Stomach (tissue), 9 donors: Measurements from ENCODE around the gene DNAJB2. TPM values are rescaled to one million over a fixed set of nuclear protein-coding genes. Genes with fewer than 3 reads are reported as not detected.

Experiments
- DNase-seq, 2 donors: peaks; one replicate each; pipeline versions ENCODE4 v3.0.0 to v3.0.0-alpha.2; 2013 to 2019
- H3K27ac ChIP-seq, 5 donors: fragments of 200-600 bp in 4 of 5; sonication (generic) in 4 of 5; one replicate each; pipeline ENCODE4 v1.5.1; 2013 to 2019; ENCODE audit warnings: mild to moderate bottlenecking in 1 of 5, moderate library complexity in 1 of 5
- H3K27me3 ChIP-seq, 3 donors: fragments of 200-600 bp; sonication (generic); one replicate each; pipeline ENCODE4 v1.5.1; 2017 to 2019; ENCODE audit warnings: mixed run types in 1 of 3
- H3K36me3 ChIP-seq, 4 donors: fragments of 200-600 bp; sonication (generic); 1 replicate in 3 of 4; 2 replicates in 1 of 4; pipeline ENCODE4 v1.5.1; 2016 to 2019
- H3K4me1 ChIP-seq, 4 donors: fragments of 200-600 bp; sonication (generic); one replicate each; pipeline ENCODE4 v1.5.1; 2016 to 2019
- H3K4me3 ChIP-seq, 4 donors: fragments of 200-600 bp; sonication (generic) in 3 of 4; one replicate each; pipeline ENCODE4 v1.5.1; 2016 to 2019; ENCODE audit warnings: mild to moderate bottlenecking in 1 of 4
- H3K9me3 ChIP-seq, 4 donors: fragments of 200-600 bp; sonication (generic); one replicate each; pipeline ENCODE4 v1.5.1; 2016 to 2019
- CTCF ChIP-seq, 7 experiments: fragments of 450-650 bp in 4 of 7; fragments of 200-600 bp in 3 of 7; sonication (generic) in 3 of 7; IDR thresholded peaks; one replicate each; pipeline ENCODE4 v1.5.1; 2016 to 2019; ENCODE audit warnings: antibody characterized with exemption in 7 of 7, control low read depth in 2 of 7, mild to moderate bottlenecking in 1 of 7
- EP300 ChIP-seq: sonication (generic); formaldehyde crosslinking; IDR thresholded peaks from one replicate; pipeline ENCODE4 v1.6.1; 2017; ENCODE audit warnings: antibody characterized with exemption
- POLR2A ChIP-seq, 4 donors: fragments of 450-650 bp; IDR thresholded peaks; one replicate each; pipeline ENCODE4 v1.6.1; 2016; ENCODE audit warnings: antibody characterized with exemption in 4 of 4, control low read depth in 2 of 4, mild to moderate bottlenecking in 1 of 4, moderate library complexity in 1 of 4
- POLR2AphosphoS5 ChIP-seq, 3 donors: sonication (generic); formaldehyde crosslinking; IDR thresholded peaks; one replicate each; pipeline ENCODE4 v1.6.1; 2016; ENCODE audit warnings: antibody characterized with exemption in 3 of 3
- WGBS, 5 donors: extraction: QIAGEN DNeasy Blood & Tissue Kit in 3 of 5; methylation state at CpG; one replicate each; pipeline versions ENCODE4 v1.1.5 to v1.1.7; 2013 to 2018; 5-methylcytosine and 5-hydroxymethylcytosine counted together
- intact Hi-C: fragments of 100-400 bp; cut with DNase I; formaldehyde crosslinking; loops from one replicate; pipeline ENCODE4 v1.15.1; 2023; ENCODE audit warnings: low total_unique reads
- polyA plus RNA-seq, 3 donors: library from polyadenylated mRNA; stranded (reverse); fragments of 200-250 nt; gene quantifications; one replicate each; pipeline ENCODE4 v1.2.3, GENCODE V29; 2013
- total RNA-seq, 5 donors: library from RNA; depleted of rRNA; stranded (reverse); fragments of >200 nt; gene quantifications; one replicate each; pipeline versions ENCODE4 v1.1.0 to v1.2.3, GENCODE V29; 2014 to 2016
- donor health status: healthy with polysubstance abuse.
- donor health status: Bipolar disorder and iron deficiency.
- donor health status: healthy.

DNAJB2 gene
- total and polyA plus RNA-seq, 8 donors = 24.4 to 88.8 (median 57.0) TPM

DNA sequence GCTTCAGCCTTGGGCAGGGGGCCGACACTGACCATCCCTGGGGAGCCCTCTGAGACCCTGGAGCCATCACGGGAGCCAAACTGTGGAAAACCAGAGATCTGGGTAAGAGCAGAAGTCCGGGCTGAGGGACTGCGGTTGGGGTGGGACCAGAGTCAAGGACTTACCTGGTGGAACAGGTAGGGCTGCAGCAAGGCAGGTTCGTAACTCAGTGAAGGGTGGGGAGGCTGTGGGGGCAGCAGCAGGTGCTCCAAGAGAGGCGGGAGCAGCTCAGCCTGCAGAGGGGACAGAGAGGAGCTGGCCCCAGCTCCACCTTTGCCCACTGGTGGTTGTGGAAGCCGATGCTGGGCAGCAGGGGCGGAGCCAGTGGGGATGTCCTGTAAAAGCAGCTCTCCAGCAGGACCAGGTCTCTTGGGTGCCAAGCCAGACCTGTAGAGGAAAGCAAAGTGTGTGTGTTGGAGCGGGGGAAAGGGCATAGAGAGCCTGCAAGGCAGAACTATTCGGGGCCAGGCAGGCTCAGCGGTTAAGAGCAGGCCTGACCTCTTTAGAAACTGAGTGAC is 23.3 kb downstream of the DNAJB2 start:
- WGBS, 5 donors = 60 to 78% (median 65%) methylated on average over 9 to 11 of the region's 11 CpGs
- H3K27me3 ChIP-seq = peaks cover 0 to 73% (median 21%) of the 10 kb centered on the region in 3 donors
- no peak for TF ChIP-seq POLR2AphosphoS5 (IDR thresholded peaks at IDR 0.05)
- TF ChIP-seq CTCF (IDR thresholded peaks at IDR 0.05) = no peak
- no peak for TF ChIP-seq EP300

GRCh38 chr2:219304223-219304622 is 25.1 kb downstream of the DNAJB2 start:
- DNase-seq = no peak
- no peak overlapping the region for H3K4me3 ChIP-seq
- TF ChIP-seq CTCF (IDR thresholded peaks at IDR 0.05) (no peak), EP300 (no peak), POLR2A (IDR thresholded peaks at IDR 0.05) (no peak), POLR2AphosphoS5 (IDR thresholded peaks at IDR 0.05) (no peak)
- H3K27me3 ChIP-seq = peaks cover 6 to 87% (median 39%) of the 10 kb centered on the region in 3 donors
- intact Hi-C loops = loop anchor here (5.0 to 10.0 kb wide), 2 partner anchors 142 to 279 kb away; partner anchors contain the start of gene NHEJ1
- H3K36me3 ChIP-seq = no peaks in the 10 kb centered on the region
- WGBS, 5 donors = 50 to 61% (median 56%) methylated on average over 2 of the region's 2 CpGs
- H3K27ac ChIP-seq = no peak overlapping the region
- H3K9me3 ChIP-seq = peaks cover 0 to 2% (median 0%) of the 10 kb centered on the region in 4 donors
- H3K4me1 ChIP-seq = peaks cover 0 to 13% (median 6%) of the 10 kb centered on the region in 4 donors

More for the DNA sequence above, 23.3 kb downstream of the DNAJB2 start:
- intact Hi-C loops = loop anchor here (5.0 to 10.0 kb wide), 2 partner anchors 140 to 278 kb away; partner anchors contain the start of gene NHEJ1
- Histone ChIP-seq H3K27ac (no peak overlapping the region), H3K36me3 (no peaks in the 10 kb centered on the region), H3K9me3 (no peaks in the 10 kb centered on the region), H3K4me1 (peaks cover 0 to 8% (median 5%) of the 10 kb centered on the region in 4 donors), H3K4me3 (no peak overlapping the region)
- DNase-seq = no peak

- no peak overlapping the region for H3K27ac ChIP-seq
- intact Hi-C loops = loop anchor here (10.0 kb wide), 1 partner anchor 281 kb away; no protein-coding TSS in a partner anchor
These were observed 26.9 kb downstream of the DNAJB2 start for GRCh38 chr2:219306047-219306446.

More at GRCh38 chr2:219306047-219306446, 26.9 kb downstream of the DNAJB2 start:
- WGBS, 5 donors = 74 to 92% (median 77%) methylated on average over 1 of the region's 1 CpG
- DNase-seq = no peak
- TF ChIP-seq EP300 (no peak), CTCF (IDR thresholded peaks at IDR 0.05) (no peak), POLR2A (IDR thresholded peaks at IDR 0.05) (no peak)
- Histone ChIP-seq H3K9me3 (peaks cover 0 to 5% (median 0%) of the 10 kb centered on the region in 4 donors), H3K27me3 (peaks cover 8 to 91% (median 40%) of the 10 kb centered on the region in 3 donors), H3K4me1 (peaks cover 0 to 16% (median 8%) of the 10 kb centered on the region in 4 donors), H3K4me3 (no peak overlapping the region), H3K36me3 (no peaks in the 10 kb centered on the region)
